ENCODE data around the gene MRPL12.

GRCh38 chr17:81702934-81703746, at the start of gene MRPL12:
- TF ChIP-seq CTCF (IDR thresholded peaks at IDR 0.05; ENCODE audit: borderline replicate concordance, extremely low read depth, low read length, poor library complexity, severe bottlenecking) = no peak
- TF ChIP-seq EZH2 (IDR thresholded peaks at IDR 0.05; ENCODE audit: borderline replicate concordance, low read depth, low read length, severe bottlenecking) = no peak
